CD14-positive monocyte (primary cell): ENCODE results near the gene FOXP4. TPM values are rescaled to one million over a fixed set of nuclear protein-coding genes. Genes with fewer than 3 reads are reported as not detected.
"Not testable (repeated sequence)": the region's sequence is repeated elsewhere in the genome, so short reads cannot be mapped to it uniquely, and the experiment has no call there.

Source experiments
- DNase-seq, 3 donors: peaks; one replicate each; pipeline ENCODE4 v3.0.0-alpha.2; 2011 to 2022
- H2AFZ ChIP-seq: 2 replicates; pipeline ENCODE4 v1.6.0; 2012; ENCODE audit warnings: mild to moderate bottlenecking, low read depth, low read length, inconsistent platforms; ENCODE audit not compliant: insufficient read depth, poor library complexity, severe bottlenecking
- H3K27ac ChIP-seq, 2 donors: 1 replicate in 1 of 2; 2 replicates in 1 of 2; pipeline ENCODE4 v1.5.1; 2012 to 2013; ENCODE audit warnings: low read length in 2 of 2, control low read depth in 1 of 2, inconsistent platforms in 1 of 2, low read depth in 1 of 2, mild to moderate bottlenecking in 1 of 2
- H3K27me3 ChIP-seq, 2 donors: one replicate each; pipeline versions ENCODE4 v1.6.0 to v1.6.1; 2011 to 2013; ENCODE audit warnings: low read length in 2 of 2; ENCODE audit not compliant: control insufficient read depth in 2 of 2, insufficient read depth in 2 of 2
- H3K36me3 ChIP-seq, 2 donors: replicated peaks in 1 of 2; 1 replicate in 1 of 2; 2 replicates in 1 of 2; pipeline versions ENCODE4 v1.5.1 to v1.6.1; 2012 to 2013; ENCODE audit warnings: low read length in 2 of 2, control low read depth in 1 of 2, inconsistent platforms in 1 of 2, mild to moderate bottlenecking in 1 of 2; ENCODE audit not compliant: insufficient read depth in 2 of 2, control insufficient read depth in 1 of 2
- H3K4me1 ChIP-seq, 2 donors: 1 replicate in 1 of 2; 2 replicates in 1 of 2; pipeline versions ENCODE4 v1.5.1 to v1.6.1; 2012 to 2013; ENCODE audit warnings: low read length in 2 of 2, control low read depth in 1 of 2, inconsistent platforms in 1 of 2, mild to moderate bottlenecking in 1 of 2, moderate library complexity in 1 of 2; ENCODE audit not compliant: insufficient read depth in 2 of 2, control insufficient read depth in 1 of 2
- H3K4me2 ChIP-seq: replicated peaks from 2 replicates; pipeline ENCODE3; 2012; ENCODE audit warnings: low read length, moderate library complexity, mild to moderate bottlenecking; ENCODE audit not compliant: poor library complexity, severe bottlenecking; ENCODE audit errors: extremely low read depth
- H3K4me3 ChIP-seq, 3 experiments: fragments of 200-600 bp in 1 of 3; sonication (generic) in 1 of 3; replicated peaks in 1 of 3; 1 replicate in 2 of 3; 2 replicates in 1 of 3; pipeline ENCODE4 v1.5.1; 2011 to 2013; ENCODE audit warnings: low read length in 3 of 3, mild to moderate bottlenecking in 3 of 3, control low read depth in 2 of 3, low read depth in 2 of 3, inconsistent platforms in 1 of 3, moderate library complexity in 1 of 3
- H3K79me2 ChIP-seq: 2 replicates; pipeline ENCODE4 v1.6.0; 2012; ENCODE audit warnings: mild to moderate bottlenecking, control low read depth, inconsistent platforms, low read length, moderate library complexity; ENCODE audit not compliant: insufficient read depth
- H3K9ac ChIP-seq: 2 replicates; pipeline ENCODE4 v1.6.0; 2017; ENCODE audit warnings: low read length, mild to moderate bottlenecking; ENCODE audit not compliant: insufficient read depth, poor library complexity, severe bottlenecking
- H3K9me3 ChIP-seq, 2 donors: replicated peaks in 1 of 2; 1 replicate in 1 of 2; 2 replicates in 1 of 2; pipeline versions ENCODE4 v1.5.1 to v1.6.1; 2012 to 2013; ENCODE audit warnings: low read length in 2 of 2, control low read depth in 1 of 2; ENCODE audit not compliant: control insufficient read depth in 1 of 2, insufficient read depth in 1 of 2
- H4K20me1 ChIP-seq: 2 replicates; pipeline ENCODE4 v1.6.0; 2012; ENCODE audit warnings: mild to moderate bottlenecking, low read length, control low read depth, moderate library complexity; ENCODE audit not compliant: insufficient read depth
- H3K27ac Mint-ChIP-seq, 7 donors: one replicate each; pipeline ENCODE4 v1.8.0; 2020; ENCODE audit warnings: mild to moderate bottlenecking in 7 of 7, mixed read lengths in 7 of 7, moderate library complexity in 6 of 7, inconsistent platforms in 2 of 7
- H3K27me3 Mint-ChIP-seq, 3 donors: one replicate each; pipeline ENCODE4 v1.8.0; 2021 to 2022; ENCODE audit warnings: low read depth in 3 of 3, mild to moderate bottlenecking in 3 of 3, mixed read lengths in 3 of 3, moderate library complexity in 3 of 3, inconsistent platforms in 1 of 3
- H3K36me3 Mint-ChIP-seq, 2 donors: one replicate each; pipeline ENCODE4 v1.8.0; 2020; ENCODE audit warnings: mixed read lengths in 2 of 2, inconsistent platforms in 1 of 2, mild to moderate bottlenecking in 1 of 2
- H3K4me1 Mint-ChIP-seq: one replicate; pipeline ENCODE4 v1.8.0; 2020; ENCODE audit warnings: mild to moderate bottlenecking, mixed read lengths
- H3K4me3 Mint-ChIP-seq, 2 donors: one replicate each; pipeline ENCODE4 v1.8.0; 2020; ENCODE audit warnings: mild to moderate bottlenecking in 2 of 2, mixed read lengths in 2 of 2, moderate library complexity in 1 of 2
- H3K9me3 Mint-ChIP-seq, 7 donors: one replicate each; pipeline ENCODE4 v1.8.0; 2020 to 2022; ENCODE audit warnings: mixed read lengths in 7 of 7, mild to moderate bottlenecking in 6 of 7, moderate library complexity in 6 of 7, inconsistent platforms in 2 of 7
- WGBS: methylation state at CpG from one replicate; pipeline ENCODE4 v1.1.5; 2013; ENCODE audit warnings: missing lambda C conversion rate; ENCODE audit not compliant: insufficient coverage; 5-methylcytosine and 5-hydroxymethylcytosine counted together
- intact Hi-C, 2 donors: fragments of 100-400 bp; cut with micrococcal nuclease; formaldehyde crosslinking; loops; one replicate each; pipeline versions ENCODE4 v1.15.0 to v1.15.1; 2023
- polyA plus RNA-seq, 3 donors: library from polyadenylated mRNA; depleted of rRNA in 1 of 3; unstranded in 2 of 3; stranded (reverse) in 1 of 3; fragments of 300-500 nt in 2 of 3; fragments of >200 nt in 1 of 3; fragmentation: Illumina TruSeq in 2 of 3; gene quantifications; 1 replicate in 2 of 3; 2 replicates in 1 of 3; pipeline ENCODE4 v1.2.3, GENCODE V29; 2012 to 2021
- TF ChIP-seq, protein P1 (sequence below): fragments of 200-600 bp; IDR thresholded peaks from one replicate; pipeline ENCODE4 v1.8.0; 2022; ENCODE audit warnings: antibody characterized with exemption, mild to moderate bottlenecking

Gene FOXP4
- polyA plus RNA-seq, 3 donors: 0.62 to 7.6 (median 0.65) TPM

DNA sequence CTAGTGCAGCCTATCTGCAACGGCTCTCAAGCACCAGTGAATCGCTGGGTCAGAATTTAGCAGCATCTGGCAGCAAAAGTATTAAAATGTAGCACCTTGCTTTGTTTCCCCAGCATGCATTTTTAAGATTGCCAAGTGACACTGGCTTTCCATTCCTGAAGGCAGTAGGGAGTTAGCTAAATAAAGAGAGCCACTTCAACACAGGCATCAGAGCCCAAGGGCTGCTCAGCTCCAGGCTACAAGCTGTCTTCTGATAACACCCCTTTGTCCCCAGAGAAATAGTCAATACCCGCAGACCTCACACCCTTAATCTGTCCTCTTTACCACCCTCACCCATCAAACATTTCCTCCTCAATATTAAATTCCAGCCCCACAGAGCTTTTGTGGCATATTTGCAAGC lies 72.4 kb downstream of the FOXP4 start:
- no peaks in the 10 kb centered on the region for H3K79me2 ChIP-seq
- H3K36me3 ChIP-seq: no peaks in the 10 kb centered on the region
- no peak overlapping the region for H3K27ac ChIP-seq
- Mint-ChIP-seq H3K27ac (peak overlapping the region in 1 of 7 donors; percentile 32), H3K4me1 (no peaks in the 10 kb centered on the region), H3K36me3 (peaks cover 0 to 3% of the 10 kb centered on the region in 2 donors), H3K4me3 (no peak overlapping the region), H3K9me3 (peaks cover 3 to 10% (median 5%) of the 10 kb centered on the region in 7 donors), H3K27me3 (peaks cover 8 to 15% (median 9%) of the 10 kb centered on the region in 3 donors)
- H3K9me3 ChIP-seq: no peaks in the 10 kb centered on the region
- intact Hi-C loops: no loop called here
- no peak overlapping the region for H3K4me2 ChIP-seq
- 88% methylated on average over 3 of the region's 3 CpGs for WGBS
- H3K4me1 ChIP-seq: no peaks in the 10 kb centered on the region
- TF ChIP-seq, protein P1, sequence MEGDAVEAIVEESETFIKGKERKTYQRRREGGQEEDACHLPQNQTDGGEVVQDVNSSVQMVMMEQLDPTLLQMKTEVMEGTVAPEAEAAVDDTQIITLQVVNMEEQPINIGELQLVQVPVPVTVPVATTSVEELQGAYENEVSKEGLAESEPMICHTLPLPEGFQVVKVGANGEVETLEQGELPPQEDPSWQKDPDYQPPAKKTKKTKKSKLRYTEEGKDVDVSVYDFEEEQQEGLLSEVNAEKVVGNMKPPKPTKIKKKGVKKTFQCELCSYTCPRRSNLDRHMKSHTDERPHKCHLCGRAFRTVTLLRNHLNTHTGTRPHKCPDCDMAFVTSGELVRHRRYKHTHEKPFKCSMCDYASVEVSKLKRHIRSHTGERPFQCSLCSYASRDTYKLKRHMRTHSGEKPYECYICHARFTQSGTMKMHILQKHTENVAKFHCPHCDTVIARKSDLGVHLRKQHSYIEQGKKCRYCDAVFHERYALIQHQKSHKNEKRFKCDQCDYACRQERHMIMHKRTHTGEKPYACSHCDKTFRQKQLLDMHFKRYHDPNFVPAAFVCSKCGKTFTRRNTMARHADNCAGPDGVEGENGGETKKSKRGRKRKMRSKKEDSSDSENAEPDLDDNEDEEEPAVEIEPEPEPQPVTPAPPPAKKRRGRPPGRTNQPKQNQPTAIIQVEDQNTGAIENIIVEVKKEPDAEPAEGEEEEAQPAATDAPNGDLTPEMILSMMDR: no peak
- H4K20me1 ChIP-seq: no peaks in the 10 kb centered on the region
- no peak overlapping the region for H3K9ac ChIP-seq
- H2AFZ ChIP-seq: no peak overlapping the region
- no peak for DNase-seq
- no peak overlapping the region for H3K4me3 ChIP-seq
- H3K27me3 ChIP-seq: no peaks in the 10 kb centered on the region

DNA sequence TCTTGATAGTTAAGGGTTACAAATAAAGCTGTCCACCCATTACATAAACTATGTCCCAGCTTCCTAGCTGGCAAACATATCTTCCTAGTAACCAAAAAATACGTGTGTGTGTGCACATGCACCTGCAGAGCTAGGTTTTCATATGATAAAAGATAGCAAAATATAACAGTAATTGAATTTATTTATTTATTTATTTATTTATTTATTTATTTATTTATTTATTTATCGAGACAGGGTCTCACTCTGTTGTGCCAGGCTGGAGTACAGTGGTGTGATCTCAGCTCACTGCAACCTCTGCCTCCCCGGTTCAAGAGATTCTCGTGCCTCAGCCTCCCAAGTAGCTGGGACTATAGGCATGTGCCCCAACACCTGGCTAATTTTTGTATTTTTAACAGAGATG lies 73.0 kb downstream of the FOXP4 start:
- H3K36me3 ChIP-seq, H3K9me3 Mint-ChIP-seq, H3K9ac ChIP-seq, H4K20me1 ChIP-seq, H3K4me1 ChIP-seq, H3K36me3 Mint-ChIP-seq, H3K4me2 ChIP-seq, H3K27me3 ChIP-seq, DNase-seq, H3K9me3 ChIP-seq, H3K4me1 Mint-ChIP-seq, H3K4me3 Mint-ChIP-seq, H3K27ac ChIP-seq, H3K4me3 ChIP-seq, H3K79me2 ChIP-seq, intact Hi-C loops, H2AFZ ChIP-seq, H3K27ac Mint-ChIP-seq: not testable (repeated sequence)
- peaks cover 6 to 10% (median 8%) of the 10 kb centered on the region in 3 donors for H3K27me3 Mint-ChIP-seq
- no CpG with 5 or more reads among the region's 4 CpGs for WGBS
